K562 (cell line): ENCODE measurements around the gene VWA5B1. TPM values are rescaled to one million over a fixed set of nuclear protein-coding genes. Genes with fewer than 3 reads are reported as not detected.

ENCODE experiments used
- ATAC-seq: fragments of 200-7000 bp; cut with Tn5 transposase; 3 replicates; pipeline ENCODE4 v1.9.1; 2020; ENCODE audit warnings: moderate library complexity
- BruUV-seq: library from RNA; stranded (reverse); fragments of 400-500 nt; replicated peaks from 2 replicates; lab custom pipeline; 2021; lab: Mats Ljungman, UMichigan
- CTCF ChIA-PET: fragments of 300-600 bp; formaldehyde crosslinking; extraction: SDS; loops from one replicate; lab custom pipeline; 2021; ENCODE audit warnings: low intra/inter-chr PET ratio; lab: Yijun Ruan, JAX
- POLR2A ChIA-PET: fragments of 300-600, 350-650 bp; sonication (Branson Sonifier 250); formaldehyde crosslinking; extraction: SDS; loops from one replicate; lab custom pipeline; 2021; ENCODE audit warnings: antibody characterized with exemption, inconsistent platforms; lab: Yijun Ruan, JAX
- DNase-seq, 4 experiments: peaks; one replicate each; pipeline versions ENCODE4 v3.0.0 to v3.0.0-alpha.2; 2011 to 2018; ENCODE audit warnings: low spot score in 3 of 4, mixed read lengths in 3 of 4; ENCODE audit errors: extremely low read depth in 1 of 4
- FAIRE-seq: peaks from 2 replicates; lab custom pipeline; 2011; peaks lifted over from hg19 to GRCh38; lab: Jason Lieb, UNC
- H2AFZ ChIP-seq: 2 replicates; pipeline ENCODE4 v1.6.0; 2011; ENCODE audit warnings: low read depth, low read length, control low read depth, inconsistent platforms
- H3K27ac ChIP-seq: fragments of 200-600 bp; 3 replicates; pipeline ENCODE4 v1.8.0; 2011; ENCODE audit warnings: low read depth, mild to moderate bottlenecking, control low read depth, inconsistent platforms, low read length, moderate library complexity, mixed read lengths; ENCODE audit errors: extremely low read depth
- H3K27me3 ChIP-seq, 2 experiments: fragments of 300-600 bp in 1 of 2; 2 replicates in 1 of 2; 3 replicates in 1 of 2; pipeline versions ENCODE4 v1.6.0 to v1.8.0; 2011; ENCODE audit warnings: inconsistent platforms in 2 of 2, low read length in 2 of 2, mild to moderate bottlenecking in 1 of 2, mixed read lengths in 1 of 2, moderate library complexity in 1 of 2; ENCODE audit not compliant: control insufficient read depth in 2 of 2, insufficient read depth in 2 of 2
- H3K36me3 ChIP-seq: fragments of 300-600 bp; 3 replicates; pipeline ENCODE4 v1.8.0; 2011; ENCODE audit warnings: mild to moderate bottlenecking, low read length, inconsistent platforms; ENCODE audit not compliant: control insufficient read depth, insufficient read depth
- H3K4me1 ChIP-seq, 2 experiments: fragments of 200-600 bp in 1 of 2; replicated peaks in 1 of 2; 2 replicates in 1 of 2; 3 replicates in 1 of 2; pipeline versions ENCODE4 v1.5.1 to v1.8.0; 2011; ENCODE audit warnings: inconsistent platforms in 2 of 2, low read length in 2 of 2, mild to moderate bottlenecking in 1 of 2, mixed read lengths in 1 of 2, moderate library complexity in 1 of 2; ENCODE audit not compliant: control insufficient read depth in 2 of 2, insufficient read depth in 2 of 2
- H3K4me2 ChIP-seq: 2 replicates; pipeline ENCODE4 v1.6.1; 2011; ENCODE audit warnings: low read length, control low read depth, inconsistent platforms, mixed read lengths; ENCODE audit not compliant: insufficient read depth
- H3K4me3 ChIP-seq: fragments of 200-600 bp; sonication (generic), shearing (Covaris generic); 2 replicates; pipeline ENCODE4 v1.5.1; 2016; ENCODE audit warnings: control low read depth, inconsistent platforms
- H3K79me2 ChIP-seq: fragments of 200-600 bp; 3 replicates; pipeline ENCODE4 v1.8.0; 2011; ENCODE audit warnings: low read length, inconsistent platforms; ENCODE audit not compliant: control insufficient read depth, insufficient read depth
- H3K9ac ChIP-seq, 2 experiments: 2 replicates each; pipeline versions ENCODE4 v1.6.0 to v1.6.1; 2011; ENCODE audit warnings: low read depth in 2 of 2, low read length in 2 of 2, control low read depth in 1 of 2, inconsistent platforms in 1 of 2, mild to moderate bottlenecking in 1 of 2, mixed read lengths in 1 of 2; ENCODE audit not compliant: insufficient read depth in 1 of 2
- H3K9me1 ChIP-seq: one replicate; pipeline ENCODE4 v1.6.0; 2011; ENCODE audit warnings: inconsistent platforms, mild to moderate bottlenecking, low read length, moderate library complexity; ENCODE audit not compliant: control insufficient read depth, insufficient read depth
- H3K9me3 ChIP-seq: replicated peaks from 2 replicates; pipeline ENCODE4 v1.5.1; 2011; ENCODE audit warnings: low read depth, low read length, inconsistent platforms; ENCODE audit not compliant: control insufficient read depth, insufficient read depth
- H4K20me1 ChIP-seq: replicated peaks from 2 replicates; pipeline ENCODE4 v1.6.1; 2011; ENCODE audit warnings: low read length, inconsistent platforms, mixed read lengths; ENCODE audit not compliant: control insufficient read depth, insufficient read depth
- C11orf30 ChIP-seq: fragments of 450-650 bp; IDR thresholded peaks from 2 replicates; pipeline ENCODE4 v1.6.1; 2016; ENCODE audit warnings: low read depth, mild to moderate bottlenecking
- MAFF ChIP-seq: IDR thresholded peaks from 2 replicates; pipeline ENCODE4 v1.6.1; 2012; ENCODE audit warnings: low read length, improper control_type of control experiment
- MAFG ChIP-seq: fragments of 450-650 bp; conservative IDR thresholded peaks from 2 replicates; pipeline ENCODE4 v1.6.1; 2016; ENCODE audit warnings: missing genetic modification characterization, missing compliant biosample characterization
- MAFK ChIP-seq: IDR thresholded peaks from 2 replicates; pipeline ENCODE4 v1.6.1; 2011; ENCODE audit warnings: low read length, improper control_type of control experiment
- PCBP1 ChIP-seq: fragments of 200-400 bp; formaldehyde crosslinking; IDR thresholded peaks from 2 replicates; pipeline ENCODE4 v1.6.1; 2018; ENCODE audit warnings: mild to moderate bottlenecking, low read depth, low read length; ENCODE audit not compliant: poor library complexity, severe bottlenecking
- ZNF316 ChIP-seq: fragments of 450-650 bp; IDR thresholded peaks from 2 replicates; pipeline ENCODE4 v1.6.1; 2016
- WGBS: fragments of 100-300 bp; shearing (Covaris generic); methylation state at CpG from one replicate; pipeline ENCODE4 v1.1.6; 2016; ENCODE audit warnings: low coverage, mixed read lengths; ENCODE audit not compliant: insufficient coverage; ENCODE audit errors: missing lambda C conversion rate; 5-methylcytosine and 5-hydroxymethylcytosine counted together
- in situ Hi-C: fragments of 300-500 bp; cut with MboI; formaldehyde crosslinking; loops from 4 replicates; pipeline ENCODE4 v1.15.0; 2018; ENCODE audit warnings: inconsistent platforms, mixed read lengths
- intact Hi-C: fragments of 100-400 bp; cut with micrococcal nuclease; formaldehyde crosslinking; loops from 2 replicates; pipeline ENCODE4 v1.14.2; 2022
- polyA plus RNA-seq, 8 experiments: library from polyadenylated mRNA; depleted of rRNA in 4 of 8; stranded (reverse) in 5 of 8; unstranded in 3 of 8; fragments of >200 nt; fragmentation: Nextera tagmentation in 2 of 8; fragmentation: Illumina TruSeq in 1 of 8; extraction: Ambion mirVana in 2 of 8; extraction: Trizol in 1 of 8; gene quantifications; 2 replicates each; pipeline versions ENCODE4 v1.2.1 to v1.2.3, GENCODE V29; 2011 to 2014; ENCODE audit warnings: inconsistent platforms in 1 of 8, missing spikeins in 1 of 8
- total RNA-seq, 7 experiments: library from RNA; depleted of rRNA in 6 of 7; stranded (reverse); fragments of >200 nt in 6 of 7; fragmentation: Illumina TruSeq in 2 of 7; extraction: Trizol in 2 of 7; gene quantifications; 2 replicates each; pipeline versions ENCODE4 v1.2.1 to v1.2.3, GENCODE V29; 2011 to 2021; ENCODE audit warnings: low replicate concordance in 1 of 7
- TF ChIP-seq, protein P1 (sequence below), 2 experiments: fragments of 450-650 bp in 1 of 2; sonication (generic) in 1 of 2; formaldehyde crosslinking; conservative IDR thresholded peaks; 2 replicates each; pipeline versions ENCODE4 v1.4.0 to v1.8.1; 2020 to 2022; ENCODE audit warnings: mild to moderate bottlenecking in 1 of 2, missing genetic modification reagents in 1 of 2
- TF ChIP-seq, protein P2 (sequence below): fragments of 450-650 bp; conservative IDR thresholded peaks from 2 replicates; pipeline ENCODE4 v1.6.1; 2016; ENCODE audit warnings: missing genetic modification characterization, low read depth, mild to moderate bottlenecking, control low read depth, missing compliant biosample characterization

VWA5B1 gene
- total and polyA plus RNA-seq, 9 of the 15 experiments (the other 6 are each of a cell fraction or from before 2014, with no cell fraction given), result not detected

DNA sequence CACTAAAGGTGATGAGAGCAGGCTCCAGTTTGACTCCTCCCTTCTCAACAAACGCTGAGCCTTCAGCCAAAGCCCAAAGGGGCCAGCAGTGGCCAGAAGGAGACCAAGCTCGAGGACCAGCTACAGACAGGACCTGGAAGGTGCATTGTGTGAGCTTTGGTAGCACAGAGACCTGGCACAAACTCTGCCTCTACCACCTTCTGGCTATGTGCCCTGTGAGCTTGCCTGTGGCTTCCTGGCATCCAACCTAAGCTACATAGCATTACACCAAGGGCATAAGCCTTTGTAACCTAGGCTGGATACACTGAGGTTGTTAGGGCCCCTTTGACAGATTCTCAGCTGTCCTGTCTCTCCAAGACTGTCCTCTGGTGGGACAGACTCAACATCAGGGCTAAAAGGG is 6.6 kb upstream of the VWA5B1 start:
- H3K4me3 ChIP-seq, result no peak overlapping the region
- in situ Hi-C loops, result no loop called here
- CTCF ChIA-PET, result no interaction called here
- no peaks in the 10 kb centered on the region for H4K20me1 ChIP-seq
- H3K9me1 ChIP-seq, result no peaks in the 10 kb centered on the region
- no peak overlapping the region for H3K4me2 ChIP-seq
- H3K9me3 ChIP-seq, result no peaks in the 10 kb centered on the region
- H3K9ac ChIP-seq, result no peak overlapping the region
- no peak overlapping the region for H3K27ac ChIP-seq
- H3K79me2 ChIP-seq, result no peaks in the 10 kb centered on the region
- intact Hi-C loops, result no loop called here
- 0% methylated on average over 2 of the region's 2 CpGs for WGBS
- no peak for FAIRE-seq
- POLR2A ChIA-PET, result no interaction called here
- no peak for DNase-seq
- ATAC-seq, result no peak
- TF ChIP-seq PCBP1, result no peak
- H3K27me3 ChIP-seq, result peaks cover 9 to 21% of the 10 kb centered on the region in 2 experiments; a peak in 4 of 5 replicates
- BruUV-seq, result no TSS peak
- no peaks in the 10 kb centered on the region for H3K4me1 ChIP-seq
- H2AFZ ChIP-seq, result no peak overlapping the region
- H3K36me3 ChIP-seq, result no peaks in the 10 kb centered on the region

DNA sequence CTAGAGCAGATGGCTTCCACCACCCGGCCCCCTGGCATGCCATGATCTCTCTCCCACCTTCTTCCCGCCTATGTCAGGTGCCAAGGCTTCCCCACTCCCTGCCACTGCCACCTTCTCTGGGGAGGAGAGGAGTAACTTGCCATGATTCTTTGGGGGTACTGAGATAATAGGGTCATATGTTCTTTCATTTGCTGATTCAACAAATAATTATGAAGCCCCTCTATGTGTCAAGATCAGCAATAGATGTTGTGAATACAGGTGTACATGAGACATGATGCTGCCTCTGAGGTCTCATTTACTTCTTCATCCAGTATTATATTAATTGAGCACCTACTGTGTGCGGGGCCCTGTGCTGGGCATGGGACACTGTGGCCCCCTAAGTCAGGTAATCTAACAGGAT is 6.0 kb upstream of the VWA5B1 start:
- H4K20me1 ChIP-seq, result no peaks in the 10 kb centered on the region; the same call in 1 of the 2 replicates
- H3K27ac ChIP-seq, result no peak overlapping the region
- ATAC-seq (no peak), DNase-seq (no peak), FAIRE-seq (no peak)
- no peaks in the 10 kb centered on the region for H3K36me3 ChIP-seq
- H3K27me3 ChIP-seq, result peaks cover 9 to 19% of the 10 kb centered on the region in 2 experiments; a peak in 4 of 5 replicates
- no peak overlapping the region for H3K9ac ChIP-seq
- H3K4me3 ChIP-seq, result no peak overlapping the region
- H3K79me2 ChIP-seq, result no peaks in the 10 kb centered on the region
- H3K9me3 ChIP-seq, result no peaks in the 10 kb centered on the region
- POLR2A ChIA-PET, result no interaction called here
- no TSS peak for BruUV-seq
- TF ChIP-seq, protein P1, sequence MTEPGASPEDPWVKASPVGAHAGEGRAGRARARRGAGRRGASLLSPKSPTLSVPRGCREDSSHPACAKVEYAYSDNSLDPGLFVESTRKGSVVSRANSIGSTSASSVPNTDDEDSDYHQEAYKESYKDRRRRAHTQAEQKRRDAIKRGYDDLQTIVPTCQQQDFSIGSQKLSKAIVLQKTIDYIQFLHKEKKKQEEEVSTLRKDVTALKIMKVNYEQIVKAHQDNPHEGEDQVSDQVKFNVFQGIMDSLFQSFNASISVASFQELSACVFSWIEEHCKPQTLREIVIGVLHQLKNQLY (CRISPR knock-in tag; conservative IDR thresholded peaks at IDR 0.05), result no peak
- TF ChIP-seq MAFF (peak; percentile 14; the same call in 1 of the 2 replicates), ZNF316 (peak; percentile 69), C11orf30 (peak; percentile 56), MAFK (0 out of 2 replicates have a peak, but pooled peaks have one; percentile 15), MAFG (tag) (peak; percentile 32; the same call in 1 of the 2 replicates)
- TF ChIP-seq, protein P2, sequence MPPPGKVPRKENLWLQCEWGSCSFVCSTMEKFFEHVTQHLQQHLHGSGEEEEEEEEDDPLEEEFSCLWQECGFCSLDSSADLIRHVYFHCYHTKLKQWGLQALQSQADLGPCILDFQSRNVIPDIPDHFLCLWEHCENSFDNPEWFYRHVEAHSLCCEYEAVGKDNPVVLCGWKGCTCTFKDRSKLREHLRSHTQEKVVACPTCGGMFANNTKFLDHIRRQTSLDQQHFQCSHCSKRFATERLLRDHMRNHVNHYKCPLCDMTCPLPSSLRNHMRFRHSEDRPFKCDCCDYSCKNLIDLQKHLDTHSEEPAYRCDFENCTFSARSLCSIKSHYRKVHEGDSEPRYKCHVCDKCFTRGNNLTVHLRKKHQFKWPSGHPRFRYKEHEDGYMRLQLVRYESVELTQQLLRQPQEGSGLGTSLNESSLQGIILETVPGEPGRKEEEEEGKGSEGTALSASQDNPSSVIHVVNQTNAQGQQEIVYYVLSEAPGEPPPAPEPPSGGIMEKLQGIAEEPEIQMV (tag), result no peak
- intact Hi-C loops (no loop called here), in situ Hi-C loops (no loop called here)
- CTCF ChIA-PET, result no interaction called here
- H3K4me2 ChIP-seq, result no peak overlapping the region
- H3K4me1 ChIP-seq, result no peaks in the 10 kb centered on the region
- no peak overlapping the region for H2AFZ ChIP-seq
- WGBS, result 0% methylated on average over 3 of the region's 3 CpGs
- no peaks in the 10 kb centered on the region for H3K9me1 ChIP-seq
